GM12878 (cell line): ENCODE measurements around the gene VPS54. TPM values are rescaled to one million over a fixed set of nuclear protein-coding genes. Genes with fewer than 3 reads are reported as not detected.

Source experiments
- ATAC-seq: fragments of 200-7000 bp; cut with Tn5 transposase; 3 replicates; pipeline ENCODE4 v1.9.1; 2020; ENCODE audit warnings: mild to moderate bottlenecking, moderate library complexity
- BruUV-seq: library from RNA; stranded (reverse); fragments of 400-500 nt; replicated peaks from 2 replicates; lab custom pipeline; 2021; lab: Mats Ljungman, UMichigan
- CTCF ChIA-PET: fragments of 300-600 bp; sonication (Branson Sonifier 250); formaldehyde crosslinking; extraction: SDS; loops from one replicate; lab custom pipeline; 2021; ENCODE audit warnings: inconsistent platforms; lab: Yijun Ruan, JAX
- POLR2A ChIA-PET: fragments of 350-600 bp; formaldehyde crosslinking; extraction: SDS; loops from one replicate; lab custom pipeline; 2021; ENCODE audit warnings: inconsistent platforms; lab: Charles Lee
- RAD21 ChIA-PET: fragments of 300-600 bp; sonication (Branson Sonifier 250); formaldehyde crosslinking; loops from one replicate; lab custom pipeline; 2023; ENCODE audit warnings: antibody characterized with exemption; ENCODE audit not compliant: unreplicated experiment; lab: Charles Lee
- SMC1A ChIA-PET: fragments of 300-600 bp; sonication (Branson Sonifier 250); formaldehyde crosslinking; loops from one replicate; lab custom pipeline; 2023; ENCODE audit not compliant: unreplicated experiment, uncharacterized antibody; lab: Charles Lee
- DNase-seq: peaks from one replicate; pipeline ENCODE4 v3.0.0-alpha.2; 2011; ENCODE audit warnings: low read depth, low spot score
- FAIRE-seq: peaks from 3 replicates; lab custom pipeline; 2011; peaks lifted over from hg19 to GRCh38; lab: Jason Lieb, UNC
- H2AFZ ChIP-seq: 2 replicates; pipeline ENCODE4 v1.6.0; 2011; ENCODE audit warnings: low read depth, low read length, control low read depth; ENCODE audit not compliant: control insufficient read depth
- H3K27ac ChIP-seq: 2 replicates; pipeline ENCODE4 v1.5.1; 2011; ENCODE audit warnings: control low read depth; ENCODE audit not compliant: control insufficient read depth, insufficient read depth
- H3K27me3 ChIP-seq, 2 experiments: replicated peaks in 1 of 2; 2 replicates each; pipeline versions ENCODE4 v1.6.0 to v1.6.1; 2011; ENCODE audit warnings: low read length in 1 of 2; ENCODE audit not compliant: control insufficient read depth in 2 of 2, insufficient read depth in 2 of 2
- H3K36me3 ChIP-seq, 2 experiments: 2 replicates each; pipeline ENCODE4 v1.5.1; 2011; ENCODE audit warnings: low read length in 1 of 2; ENCODE audit not compliant: control insufficient read depth in 2 of 2, insufficient read depth in 2 of 2
- H3K4me1 ChIP-seq: 2 replicates; pipeline ENCODE4 v1.6.1; 2011; ENCODE audit warnings: mild to moderate bottlenecking, low read length, moderate library complexity, mixed read lengths; ENCODE audit not compliant: control insufficient read depth, insufficient read depth
- H3K4me2 ChIP-seq: 2 replicates; pipeline ENCODE4 v1.6.0; 2011; ENCODE audit warnings: control low read depth; ENCODE audit not compliant: control insufficient read depth, insufficient read depth
- H3K4me3 ChIP-seq: fragments of 200-600 bp; sonication (generic); 2 replicates; pipeline ENCODE4 v1.5.1; 2016
- H3K79me2 ChIP-seq: 2 replicates; pipeline ENCODE4 v1.6.0; 2011; ENCODE audit warnings: low read length; ENCODE audit not compliant: control insufficient read depth, insufficient read depth
- H3K9ac ChIP-seq: 2 replicates; pipeline ENCODE4 v1.8.0; 2011; ENCODE audit warnings: low read length, control low read depth, mixed read lengths; ENCODE audit not compliant: control insufficient read depth, insufficient read depth
- H3K9me3 ChIP-seq: replicated peaks from 3 replicates; pipeline ENCODE4 v1.5.1; 2011; ENCODE audit warnings: mild to moderate bottlenecking, low read length; ENCODE audit not compliant: control insufficient read depth, insufficient read depth
- H4K20me1 ChIP-seq: 2 replicates; pipeline ENCODE4 v1.6.0; 2011; ENCODE audit not compliant: control insufficient read depth, insufficient read depth
- ASH2L ChIP-seq: fragments of 300-600, 200-600 bp; sonication (generic); IDR thresholded peaks from 2 replicates; pipeline ENCODE4 v1.6.1; 2017; ENCODE audit warnings: low read depth, mild to moderate bottlenecking, borderline replicate concordance
- ATF3 ChIP-seq: IDR thresholded peaks from 2 replicates; pipeline ENCODE4 v1.6.1; 2011; ENCODE audit warnings: low read depth, mild to moderate bottlenecking, low read length, moderate library complexity, borderline replicate concordance; ENCODE audit errors: extremely low read depth
- BCL3 ChIP-seq: IDR thresholded peaks from 2 replicates; pipeline ENCODE4 v1.6.1; 2011; ENCODE audit warnings: borderline replicate concordance, low read depth, mild to moderate bottlenecking, moderate library complexity, low read length; ENCODE audit not compliant: insufficient read depth, poor library complexity, severe bottlenecking
- CHD4 ChIP-seq: fragments of 200-600 bp; sonication (generic); IDR thresholded peaks from 2 replicates; pipeline ENCODE4 v1.6.1; 2016; ENCODE audit warnings: mild to moderate bottlenecking
- E4F1 ChIP-seq: fragments of 450-650 bp; IDR thresholded peaks from 2 replicates; pipeline ENCODE4 v1.6.1; 2018; ENCODE audit warnings: borderline replicate concordance, mild to moderate bottlenecking; ENCODE audit not compliant: partially characterized antibody
- PAX8 ChIP-seq: fragments of 450-650 bp; IDR thresholded peaks from 2 replicates; pipeline ENCODE4 v1.6.1; 2017; ENCODE audit warnings: mild to moderate bottlenecking, moderate library complexity
- RAD21 ChIP-seq: IDR thresholded peaks from 2 replicates; pipeline ENCODE4 v1.6.1; 2011; ENCODE audit warnings: mild to moderate bottlenecking, low read depth, low read length, moderate library complexity; ENCODE audit not compliant: insufficient read depth
- RB1 ChIP-seq: fragments of 450-650 bp; formaldehyde crosslinking; IDR thresholded peaks from 2 replicates; pipeline ENCODE4 v1.6.1; 2017; ENCODE audit warnings: mild to moderate bottlenecking, borderline replicate concordance
- RBBP5 ChIP-seq: fragments of 200-600 bp; sonication (generic); conservative IDR thresholded peaks from 2 replicates; pipeline ENCODE4 v1.6.1; 2016
- SP1 ChIP-seq: IDR thresholded peaks from one replicate; pipeline ENCODE4 v1.6.1; 2011; ENCODE audit warnings: low read depth, low read length
- STAT1 ChIP-seq: fragments of 450-650 bp; conservative IDR thresholded peaks from 2 replicates; pipeline ENCODE4 v1.6.1; 2014; ENCODE audit warnings: antibody characterized with exemption, mild to moderate bottlenecking
- YBX1 ChIP-seq: fragments of 450-650 bp; IDR thresholded peaks from 2 replicates; pipeline ENCODE4 v1.6.1; 2016; ENCODE audit warnings: antibody characterized with exemption
- ZNF24 ChIP-seq: fragments of 450-650 bp; IDR thresholded peaks from 2 replicates; pipeline ENCODE4 v1.6.1; 2017; ENCODE audit warnings: antibody characterized with exemption, mild to moderate bottlenecking
- WGBS: methylation state at CpG from one replicate; pipeline ENCODE4 v1.1.6; 2016; ENCODE audit warnings: low lambda C conversion rate; ENCODE audit not compliant: insufficient replicate concordance, insufficient coverage; ENCODE audit errors: missing lambda C conversion rate; 5-methylcytosine and 5-hydroxymethylcytosine counted together
- in situ Hi-C: fragments of 300-500 bp; cut with MboI; formaldehyde crosslinking; loops from 9 replicates; pipeline ENCODE4 v1.14.3; 2018; ENCODE audit warnings: mixed read lengths
- intact Hi-C: fragments of 100-400 bp; cut with micrococcal nuclease; formaldehyde crosslinking; loops from one replicate; pipeline ENCODE4 v1.14.2; 2022; ENCODE audit not compliant: unreplicated experiment
- polyA plus RNA-seq, 11 experiments: library from polyadenylated mRNA; depleted of rRNA in 4 of 11; unstranded in 6 of 11; stranded (reverse) in 5 of 11; fragments of >200 nt; fragmentation: Nextera tagmentation in 4 of 11; fragmentation: Illumina TruSeq in 1 of 11; extraction: Ambion mirVana in 4 of 11; extraction: Trizol in 1 of 11; gene quantifications; 1 replicate in 1 of 11; 2 replicates in 10 of 11; pipeline versions ENCODE4 v1.2.1 to v1.2.3, GENCODE V29; 2011 to 2016; ENCODE audit warnings: inconsistent platforms in 2 of 11, missing spikeins in 2 of 11, low read depth in 1 of 11
- total RNA-seq, 4 experiments: library from RNA; depleted of rRNA in 3 of 4; stranded (reverse); fragments of >200 nt in 3 of 4; fragmentation: Illumina TruSeq in 1 of 4; extraction: Trizol in 1 of 4; gene quantifications; 2 replicates each; pipeline versions ENCODE4 v1.2.1 to v1.2.3, GENCODE V29; 2013 to 2021

The VPS54 gene
- total and polyA plus RNA-seq, 10 of the 15 experiments (the other 5 are each of a cell fraction or from before 2014, with no cell fraction given): 1.6 to 16.2 (median 9.3) TPM

- FAIRE-seq (no peak), ATAC-seq (no peak), DNase-seq (no peak)
- Histone ChIP-seq H3K27ac (no peak overlapping the region), H3K79me2 (peaks cover 1% of the 10 kb centered on the region; the same call in 1 of the 2 replicates), H3K4me2 (no peak overlapping the region), H3K4me1 (no peaks in the 10 kb centered on the region), H3K27me3 (no peaks in the 10 kb centered on the region), H4K20me1 (no peaks in the 10 kb centered on the region), H3K9me3 (peaks cover 2% of the 10 kb centered on the region; the same call in 1 of the 3 replicates), H3K4me3 (no peak overlapping the region), H3K36me3 (peaks cover 1 to 8% of the 10 kb centered on the region in 2 experiments; a peak in 2 of 4 replicates), H2AFZ (no peak overlapping the region), H3K9ac (no peak overlapping the region)
- SMC1A ChIA-PET: interaction anchor here (0.6 kb wide), 1 partner anchor 159 kb away, joined by 3 read pairs; no protein-coding TSS in a partner anchor
- in situ Hi-C loops (no loop called here), intact Hi-C loops (no loop called here)
- TF ChIP-seq YBX1 (no peak), STAT1 (no peak), BCL3 (no peak), ZNF24 (no peak), ASH2L (no peak), E4F1 (no peak), RBBP5 (no peak), ATF3 (no peak), CHD4 (no peak), RB1 (no peak), SP1 (no peak), RAD21 (no peak), PAX8 (no peak)
- WGBS: 96% methylated on average over 5 of the region's 5 CpGs
- POLR2A ChIA-PET: no interaction called here
- CTCF ChIA-PET: no interaction called here
- RAD21 ChIA-PET: no interaction called here
- BruUV-seq: no TSS peak
Observed at GRCh38 chr2:64001382-64002101, 17.7 kb downstream of the VPS54 start.
